Endodermal cell (in vitro differentiated cells): ENCODE results near the gene GNAL. TPM values are rescaled to one million over a fixed set of nuclear protein-coding genes. Genes with fewer than 3 reads are reported as not detected.

ENCODE experiments used
- DNase-seq: peaks from one replicate; pipeline ENCODE4 v3.0.0-alpha.2; 2017
- H3K27ac ChIP-seq: 2 replicates; pipeline ENCODE4 v1.5.1; 2013; ENCODE audit warnings: mild to moderate bottlenecking, low read depth, low read length, moderate library complexity
- H3K27me3 ChIP-seq: 2 replicates; pipeline ENCODE4 v1.6.1; 2013; ENCODE audit warnings: mild to moderate bottlenecking, low read length, moderate library complexity; ENCODE audit not compliant: insufficient read depth, control insufficient read depth, poor library complexity, severe bottlenecking
- H3K36me3 ChIP-seq: 2 replicates; pipeline ENCODE4 v1.7.0; 2013; ENCODE audit warnings: mild to moderate bottlenecking, low read length, moderate library complexity; ENCODE audit not compliant: control insufficient read depth, insufficient read depth
- H3K4me1 ChIP-seq: one replicate; pipeline ENCODE4 v1.7.0; 2013; ENCODE audit warnings: low read length; ENCODE audit not compliant: control insufficient read depth, insufficient read depth
- H3K4me3 ChIP-seq: 2 replicates; pipeline ENCODE4 v1.5.1; 2013; ENCODE audit warnings: mild to moderate bottlenecking, low read length, moderate library complexity
- H3K9ac ChIP-seq: 2 replicates; pipeline ENCODE4 v1.6.1; 2013; ENCODE audit warnings: mild to moderate bottlenecking, low read length, moderate library complexity; ENCODE audit not compliant: poor library complexity, severe bottlenecking; ENCODE audit errors: extremely low read depth
- H3K9me3 ChIP-seq: 2 replicates; pipeline ENCODE4 v1.6.1; 2013; ENCODE audit warnings: mild to moderate bottlenecking, low read length, moderate library complexity; ENCODE audit not compliant: control insufficient read depth
- H3K27ac Mint-ChIP-seq: 2 replicates; pipeline ENCODE4 v1.8.0; 2020; ENCODE audit warnings: mixed read lengths
- H3K27me3 Mint-ChIP-seq: 2 replicates; pipeline ENCODE4 v1.8.0; 2021; ENCODE audit warnings: mild to moderate bottlenecking, mixed read lengths; ENCODE audit not compliant: insufficient read depth
- H3K36me3 Mint-ChIP-seq: 2 replicates; pipeline ENCODE4 v1.8.0; 2020; ENCODE audit warnings: low read depth, mixed read lengths
- H3K4me1 Mint-ChIP-seq: 2 replicates; pipeline ENCODE4 v1.8.0; 2020; ENCODE audit warnings: mixed read lengths
- H3K4me3 Mint-ChIP-seq: 2 replicates; pipeline ENCODE4 v1.8.0; 2020; ENCODE audit warnings: mild to moderate bottlenecking, moderate library complexity, mixed read lengths
- H3K9me3 Mint-ChIP-seq: 2 replicates; pipeline ENCODE4 v1.8.0; 2020; ENCODE audit warnings: mild to moderate bottlenecking, mixed read lengths
- WGBS, 2 experiments: methylation state at CpG; one replicate each; pipeline versions ENCODE4 v1.1.5 to v1.1.7; 2013; ENCODE audit warnings: missing lambda C conversion rate in 2 of 2, mixed read lengths in 1 of 2; ENCODE audit not compliant: insufficient coverage in 1 of 2, insufficient read length in 1 of 2; 5-methylcytosine and 5-hydroxymethylcytosine counted together
- total RNA-seq, 2 donors: library from RNA; stranded (reverse); fragmentation: NEBNext Ultra II Directional in 1 of 2; extraction: Animal tissue kit (Norgen Biotek cat#: 25700) in 1 of 2; gene quantifications; 2 replicates in 1 of 2; 3 replicates in 1 of 2; pipeline ENCODE4 v1.2.1, GENCODE V29; 2021
- TF ChIP-seq, protein P1 (sequence below): fragments of 200-600 bp; sonication (generic); conservative IDR thresholded peaks from 2 replicates; pipeline ENCODE4 v1.5.0; 2021; ENCODE audit warnings: antibody characterized with exemption, mild to moderate bottlenecking

Gene GNAL
- total RNA-seq, 2 donors from 2014 or later = 37.9 to 58.2 TPM

DNA sequence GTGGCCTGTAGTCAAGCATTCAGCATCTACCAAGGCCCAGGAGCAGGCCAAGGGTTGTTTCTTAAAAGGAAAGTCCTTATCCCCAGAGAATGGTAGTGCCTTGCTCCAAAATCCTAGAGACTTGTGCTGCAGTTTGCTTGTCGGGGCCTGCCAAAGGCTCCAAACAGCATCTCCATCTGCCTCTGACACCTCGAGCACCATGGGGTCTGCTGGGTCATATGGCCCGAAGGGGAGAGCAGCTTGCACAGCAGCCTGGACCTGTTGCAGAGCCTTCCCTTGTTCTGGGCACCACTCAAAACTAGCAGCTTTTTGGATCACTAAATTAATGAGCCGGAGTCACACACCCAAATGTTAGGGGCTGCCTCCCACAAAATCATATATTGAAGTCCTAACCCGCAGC is 35.7 kb downstream of the GNAL start:
- 90 to 95% methylated on average over 4 to 5 of the region's 5 CpGs for WGBS, 2 experiments
- Histone ChIP-seq H3K9me3 (no peaks in the 10 kb centered on the region), H3K27me3 (no peaks in the 10 kb centered on the region), H3K4me1 (peaks cover 3% of the 10 kb centered on the region), H3K36me3 (no peaks in the 10 kb centered on the region), H3K4me3 (no peak overlapping the region), H3K27ac (no peak overlapping the region), H3K9ac (no peak overlapping the region)
- peaks cover 9% of the 10 kb centered on the region for H3K9me3 Mint-ChIP-seq
- no peak for DNase-seq
- no peaks in the 10 kb centered on the region for H3K27me3 Mint-ChIP-seq
- no peak overlapping the region for H3K27ac Mint-ChIP-seq
- TF ChIP-seq, protein P1, sequence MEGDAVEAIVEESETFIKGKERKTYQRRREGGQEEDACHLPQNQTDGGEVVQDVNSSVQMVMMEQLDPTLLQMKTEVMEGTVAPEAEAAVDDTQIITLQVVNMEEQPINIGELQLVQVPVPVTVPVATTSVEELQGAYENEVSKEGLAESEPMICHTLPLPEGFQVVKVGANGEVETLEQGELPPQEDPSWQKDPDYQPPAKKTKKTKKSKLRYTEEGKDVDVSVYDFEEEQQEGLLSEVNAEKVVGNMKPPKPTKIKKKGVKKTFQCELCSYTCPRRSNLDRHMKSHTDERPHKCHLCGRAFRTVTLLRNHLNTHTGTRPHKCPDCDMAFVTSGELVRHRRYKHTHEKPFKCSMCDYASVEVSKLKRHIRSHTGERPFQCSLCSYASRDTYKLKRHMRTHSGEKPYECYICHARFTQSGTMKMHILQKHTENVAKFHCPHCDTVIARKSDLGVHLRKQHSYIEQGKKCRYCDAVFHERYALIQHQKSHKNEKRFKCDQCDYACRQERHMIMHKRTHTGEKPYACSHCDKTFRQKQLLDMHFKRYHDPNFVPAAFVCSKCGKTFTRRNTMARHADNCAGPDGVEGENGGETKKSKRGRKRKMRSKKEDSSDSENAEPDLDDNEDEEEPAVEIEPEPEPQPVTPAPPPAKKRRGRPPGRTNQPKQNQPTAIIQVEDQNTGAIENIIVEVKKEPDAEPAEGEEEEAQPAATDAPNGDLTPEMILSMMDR = no peak
- H3K4me3 Mint-ChIP-seq = no peak overlapping the region
- H3K36me3 Mint-ChIP-seq = peaks cover 4% of the 10 kb centered on the region
- peaks cover 24% of the 10 kb centered on the region for H3K4me1 Mint-ChIP-seq

DNA sequence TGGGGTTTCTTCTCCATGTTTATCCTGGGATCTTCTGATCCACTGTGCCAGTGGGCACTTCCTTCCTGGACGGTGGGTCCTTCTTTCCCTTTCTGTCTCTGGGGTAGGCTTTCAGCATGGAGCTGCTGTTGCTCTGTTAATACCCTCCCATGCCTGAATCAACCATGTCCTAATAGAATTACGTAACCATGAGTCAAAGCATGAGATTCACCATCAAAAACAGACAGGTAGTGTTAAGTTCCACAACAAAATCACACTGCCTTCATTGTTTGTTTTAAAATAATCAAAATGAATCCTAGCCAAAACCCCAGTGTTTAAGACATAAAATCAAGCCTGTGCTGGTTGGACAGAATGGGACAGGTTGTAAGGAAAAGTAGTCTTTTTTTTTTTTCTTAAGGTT is 37.5 kb downstream of the GNAL start:
- WGBS, 2 experiments = 82 to 90% methylated on average over 1 to 2 of the region's 2 CpGs
- TF ChIP-seq, protein P1 = no peak
- no peaks in the 10 kb centered on the region for H3K36me3 ChIP-seq
- Mint-ChIP-seq H3K4me1 (peaks cover 16% of the 10 kb centered on the region), H3K27ac (no peak overlapping the region), H3K9me3 (peaks cover 9% of the 10 kb centered on the region), H3K27me3 (no peaks in the 10 kb centered on the region), H3K36me3 (peaks cover 4% of the 10 kb centered on the region), H3K4me3 (no peak overlapping the region)
- no peaks in the 10 kb centered on the region for H3K4me1 ChIP-seq
- H3K4me3 ChIP-seq = no peak overlapping the region
- DNase-seq = no peak
- H3K9ac ChIP-seq = no peak overlapping the region
- H3K27me3 ChIP-seq = no peaks in the 10 kb centered on the region
- no peaks in the 10 kb centered on the region for H3K9me3 ChIP-seq
- H3K27ac ChIP-seq = no peak overlapping the region

DNA sequence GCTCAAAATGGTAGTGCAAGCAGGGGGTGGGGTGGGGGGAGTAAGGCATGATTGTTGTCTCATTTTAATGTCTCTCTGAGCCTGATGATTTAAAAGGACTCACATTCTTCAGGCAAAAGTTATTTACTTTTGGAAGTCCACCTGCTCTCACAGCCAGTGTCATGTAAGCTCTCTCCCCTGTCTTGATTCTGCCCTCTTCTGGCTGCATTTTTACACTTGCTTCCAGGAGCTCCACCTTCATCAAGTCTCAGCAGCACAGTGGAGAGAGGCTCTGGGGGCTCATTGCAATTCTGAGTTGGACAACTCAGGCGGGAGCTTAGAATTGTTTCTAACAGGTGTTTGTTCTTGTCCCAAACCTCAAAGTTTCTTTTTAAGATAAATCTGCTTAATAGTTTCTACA is 39.2 kb downstream of the GNAL start:
- TF ChIP-seq, protein P1 = peak; percentile 73
- no peaks in the 10 kb centered on the region for H3K27me3 ChIP-seq
- peaks cover 14% of the 10 kb centered on the region for H3K4me1 Mint-ChIP-seq

More for the DNA sequence above, 39.2 kb downstream of the GNAL start:
- Histone ChIP-seq H3K36me3 (no peaks in the 10 kb centered on the region), H3K4me1 (no peaks in the 10 kb centered on the region), H3K4me3 (no peak overlapping the region), H3K9me3 (no peaks in the 10 kb centered on the region), H3K9ac (no peak overlapping the region), H3K27ac (no peak overlapping the region)
- no peak overlapping the region for H3K27ac Mint-ChIP-seq
- WGBS, 2 experiments = 24 to 100% methylated on average over 1 of the region's 1 CpG
- H3K27me3 Mint-ChIP-seq = no peaks in the 10 kb centered on the region
- DNase-seq = peak; percentile 79
- H3K4me3 Mint-ChIP-seq = no peak overlapping the region
- peaks cover 4% of the 10 kb centered on the region for H3K36me3 Mint-ChIP-seq
- peaks cover 9% of the 10 kb centered on the region for H3K9me3 Mint-ChIP-seq
